DND-41 (cell line): ENCODE measurements around the gene DCAF4.

Experiments
- ATAC-seq: fragments of 200-7000 bp; cut with Tn5 transposase; 3 replicates; pipeline ENCODE4 v1.9.1; 2021; ENCODE audit warnings: low read depth; ENCODE audit not compliant: insufficient read depth
- DNase-seq: peaks from one replicate; pipeline ENCODE4 v3.0.0-alpha.2; 2020
- H2AFZ ChIP-seq: 2 replicates; pipeline ENCODE4 v1.6.0; 2012; ENCODE audit warnings: low read depth, low read length
- H3K27ac ChIP-seq: 2 replicates; pipeline ENCODE4 v1.5.1; 2012; ENCODE audit warnings: low read length, inconsistent platforms
- H3K27me3 ChIP-seq: fragments of 200-600 bp; sonication (generic); 2 replicates; pipeline ENCODE4 v1.6.0; 2012; ENCODE audit warnings: low read length, mild to moderate bottlenecking, inconsistent platforms; ENCODE audit not compliant: insufficient read depth, poor library complexity
- H3K36me3 ChIP-seq: 2 replicates; pipeline ENCODE4 v1.5.1; 2012; ENCODE audit warnings: low read length, inconsistent platforms; ENCODE audit not compliant: insufficient read depth
- H3K4me1 ChIP-seq: 2 replicates; pipeline ENCODE4 v1.5.1; 2012; ENCODE audit warnings: mild to moderate bottlenecking, low read length; ENCODE audit not compliant: insufficient read depth
- H3K4me2 ChIP-seq: 2 replicates; pipeline ENCODE4 v1.6.0; 2012; ENCODE audit warnings: mild to moderate bottlenecking, moderate library complexity, low read length, inconsistent platforms; ENCODE audit not compliant: insufficient read depth
- H3K4me3 ChIP-seq, 2 experiments: fragments of 200-600 bp in 1 of 2; shearing (Covaris generic) in 1 of 2; 2 replicates each; pipeline ENCODE4 v1.5.1; 2012 to 2016; ENCODE audit warnings: inconsistent platforms in 2 of 2, low read length in 2 of 2, mild to moderate bottlenecking in 2 of 2, low read depth in 1 of 2, moderate library complexity in 1 of 2
- H3K79me2 ChIP-seq: 2 replicates; pipeline ENCODE4 v1.6.0; 2012; ENCODE audit warnings: low read length, inconsistent platforms; ENCODE audit not compliant: insufficient read depth
- H3K9ac ChIP-seq: 2 replicates; pipeline ENCODE4 v1.6.0; 2012; ENCODE audit warnings: low read depth, mild to moderate bottlenecking, inconsistent platforms, low read length, moderate library complexity
- H3K9me3 ChIP-seq: 2 replicates; pipeline ENCODE4 v1.5.1; 2012; ENCODE audit warnings: low read length, moderate library complexity, mild to moderate bottlenecking, inconsistent platforms; ENCODE audit not compliant: insufficient read depth, severe bottlenecking
- H4K20me1 ChIP-seq: 2 replicates; pipeline ENCODE4 v1.6.0; 2012; ENCODE audit warnings: low read length; ENCODE audit not compliant: insufficient read depth
- CTCF ChIP-seq: IDR thresholded peaks from 2 replicates; pipeline ENCODE4 v1.5.1; 2012; ENCODE audit warnings: borderline replicate concordance, low read length, moderate library complexity, mild to moderate bottlenecking; ENCODE audit not compliant: poor library complexity, severe bottlenecking; ENCODE audit errors: extremely low read depth
- EZH2 ChIP-seq: IDR thresholded peaks from 3 replicates; pipeline ENCODE4 v1.6.1; 2012; ENCODE audit warnings: borderline replicate concordance, low read depth, mild to moderate bottlenecking, moderate library complexity, low read length, inconsistent platforms; ENCODE audit not compliant: severe bottlenecking

The DCAF4 gene

GRCh38 chr14:72904840-72905561, 21.3 kb upstream of the DCAF4 start:
- no peak overlapping the region for H3K9ac ChIP-seq
- peak; percentile 66 for DNase-seq
- H3K4me1 ChIP-seq = no peaks in the 10 kb centered on the region
- H2AFZ ChIP-seq = no peak overlapping the region
- peak; percentile 89 for ATAC-seq
- H3K27me3 ChIP-seq = no peaks in the 10 kb centered on the region
- no peaks in the 10 kb centered on the region for H3K9me3 ChIP-seq
- H3K4me2 ChIP-seq = no peak overlapping the region
- H3K27ac ChIP-seq = no peak overlapping the region
- H3K4me3 ChIP-seq = no peak overlapping the region
- TF ChIP-seq CTCF = peak; percentile 97
- TF ChIP-seq EZH2 = no peak
- no peaks in the 10 kb centered on the region for H3K79me2 ChIP-seq
- H3K36me3 ChIP-seq = no peaks in the 10 kb centered on the region
- no peaks in the 10 kb centered on the region for H4K20me1 ChIP-seq

- TF ChIP-seq EZH2 = no peak
- TF ChIP-seq CTCF = no peak
- H3K36me3 ChIP-seq = no peaks in the 10 kb centered on the region
- no peak overlapping the region for H2AFZ ChIP-seq
- H3K79me2 ChIP-seq = no peaks in the 10 kb centered on the region
- H3K4me1 ChIP-seq = no peaks in the 10 kb centered on the region
- H3K4me2 ChIP-seq = no peak overlapping the region
- no peak overlapping the region for H3K9ac ChIP-seq
- H3K27me3 ChIP-seq = peaks cover 3% of the 10 kb centered on the region
- ATAC-seq = no peak
- H3K9me3 ChIP-seq = no peaks in the 10 kb centered on the region
- H3K27ac ChIP-seq = no peak overlapping the region
- H3K4me3 ChIP-seq = no peak overlapping the region
- H4K20me1 ChIP-seq = no peaks in the 10 kb centered on the region
- no peak for DNase-seq
These were observed 19.9 kb upstream of the DCAF4 start for GRCh38 chr14:72906316-72906715.

- no peaks in the 10 kb centered on the region for H3K4me1 ChIP-seq
- no peak for ATAC-seq
- no peaks in the 10 kb centered on the region for H4K20me1 ChIP-seq
- no peak overlapping the region for H3K27ac ChIP-seq
- H3K9ac ChIP-seq = no peak overlapping the region
- peaks cover 5% of the 10 kb centered on the region for H3K27me3 ChIP-seq
- H3K79me2 ChIP-seq = no peaks in the 10 kb centered on the region
- no peaks in the 10 kb centered on the region for H3K36me3 ChIP-seq
- H3K4me3 ChIP-seq = no peak overlapping the region
- H3K9me3 ChIP-seq = no peaks in the 10 kb centered on the region
- DNase-seq = no peak
- TF ChIP-seq EZH2 = no peak
- H2AFZ ChIP-seq = no peak overlapping the region
- no peak overlapping the region for H3K4me2 ChIP-seq
These were observed 19.4 kb upstream of the DCAF4 start for GRCh38 chr14:72906879-72907278.

- TF ChIP-seq CTCF = no peak
- no peak for TF ChIP-seq EZH2
- H3K4me1 ChIP-seq = no peaks in the 10 kb centered on the region
- peaks cover 5% of the 10 kb centered on the region for H3K27me3 ChIP-seq
- H3K27ac ChIP-seq = no peak overlapping the region
- H3K9me3 ChIP-seq = no peaks in the 10 kb centered on the region
- H4K20me1 ChIP-seq = no peaks in the 10 kb centered on the region
- H3K4me2 ChIP-seq = no peak overlapping the region
- no peak for DNase-seq
- H3K36me3 ChIP-seq = no peaks in the 10 kb centered on the region
- ATAC-seq = no peak
- H3K79me2 ChIP-seq = no peaks in the 10 kb centered on the region
- H3K9ac ChIP-seq = no peak overlapping the region
- H2AFZ ChIP-seq = no peak overlapping the region
- no peak overlapping the region for H3K4me3 ChIP-seq
These were observed 18.4 kb upstream of the DCAF4 start for GRCh38 chr14:72907886-72908285.
